Cardiac septum (tissue), 1 donor: Measurements from ENCODE around the gene IGSF9. TPM values are rescaled to one million over a fixed set of nuclear protein-coding genes. Genes with fewer than 3 reads are reported as not detected.

Experiments
- DNase-seq: peaks from one replicate; pipeline ENCODE4 v3.0.0-alpha.2; 2020; ENCODE audit warnings: low spot score
- intact Hi-C: fragments of 100-400 bp; cut with DNase I; formaldehyde crosslinking; loops from one replicate; pipeline ENCODE4 v1.14.0; 2022
- long read RNA-seq: library from polyadenylated mRNA; unstranded; transcript quantifications from one replicate; pipeline ENCODE4 v2.0.0, GENCODE V29; 2021
- total RNA-seq: library from RNA; stranded (reverse); fragmentation: NEBNext Ultra II Directional; extraction: Animal tissue kit (Norgen Biotek cat#: 25700); gene quantifications from one replicate; pipeline ENCODE4 v1.2.1, GENCODE V29; 2021
- donor health status: DM: no; HTN: no; CAD: no.

The IGSF9 gene
- total RNA-seq, result not detected
- long read RNA-seq, result 0 reads

DNA sequence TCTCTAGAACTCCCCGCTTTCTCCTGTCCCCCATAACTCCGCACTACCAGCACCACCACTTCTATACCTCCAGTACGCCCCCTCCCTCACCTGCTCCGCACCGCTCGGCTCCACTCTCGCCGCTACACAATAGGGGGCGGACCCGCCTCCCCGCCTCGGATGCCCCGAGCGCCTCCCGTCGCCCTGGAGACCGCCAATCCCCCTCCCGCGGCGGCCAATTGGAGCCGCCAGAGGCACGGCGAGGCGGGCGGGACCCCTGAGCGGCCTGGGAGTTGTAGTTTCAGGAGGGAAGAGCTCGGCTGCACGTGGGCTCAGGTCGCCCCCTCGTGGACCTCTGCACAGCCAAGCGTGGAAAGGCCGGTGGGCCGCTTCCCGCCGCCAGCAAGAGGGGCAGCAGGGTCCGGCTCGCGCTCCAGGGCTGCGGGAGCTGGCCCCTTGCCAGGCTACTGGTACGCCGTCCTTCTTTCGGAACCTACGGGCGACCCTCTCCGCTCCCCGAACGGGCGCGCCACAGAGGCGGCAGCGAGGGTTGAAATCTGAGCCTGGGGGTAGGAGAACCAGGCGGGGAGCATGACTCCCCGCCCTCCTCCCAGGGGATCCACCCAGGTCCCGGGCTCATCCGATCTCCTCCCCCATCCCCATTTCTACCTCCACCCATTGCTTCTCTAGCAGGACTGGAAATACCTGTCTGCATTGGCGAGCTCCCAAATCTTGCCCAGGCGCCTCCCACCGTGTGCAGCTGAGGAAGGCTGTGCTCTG lies at the start of gene IGSF9:
TSS of gene IGSF9 (minus strand) at position 131 of the 759 bp plus-strand sequence. CDS start 2,159 bp downstream, outside the sequence.
- intact Hi-C loops, result loop anchor here (2.0 to 5.0 kb wide), 2 partner anchors 61 to 148 kb away; no protein-coding TSS in a partner anchor
- DNase-seq, result peak; percentile 87

GRCh38 chr1:159994896-159995295 lies 49.5 kb upstream of the IGSF9 start:
- no peak for DNase-seq
- intact Hi-C loops, result no loop called here

DNA sequence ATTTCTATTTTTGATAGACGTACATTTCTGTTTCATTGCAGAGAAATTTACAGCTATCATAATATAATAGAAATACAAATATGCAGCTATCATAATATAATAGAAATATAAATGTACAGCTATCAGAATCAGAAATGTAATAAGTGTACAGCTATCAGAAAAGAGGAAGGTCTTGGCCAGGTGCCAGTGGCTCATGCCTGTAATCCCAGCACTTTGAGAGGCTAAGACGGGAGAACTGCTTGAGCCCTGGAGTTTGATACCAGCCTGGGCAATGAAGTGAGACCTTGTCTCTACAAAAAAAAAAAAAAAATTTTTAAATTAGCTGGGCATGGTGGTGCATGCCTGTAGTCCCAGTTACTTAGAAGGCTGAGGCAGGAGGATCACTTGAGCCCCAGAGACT lies 48.5 kb upstream of the IGSF9 start:
- intact Hi-C loops, result no loop called here
- DNase-seq, result no peak

- intact Hi-C loops, result no loop called here
- no peak for DNase-seq
Measured at GRCh38 chr1:159992161-159992560, 46.7 kb upstream of the IGSF9 start.

DNA sequence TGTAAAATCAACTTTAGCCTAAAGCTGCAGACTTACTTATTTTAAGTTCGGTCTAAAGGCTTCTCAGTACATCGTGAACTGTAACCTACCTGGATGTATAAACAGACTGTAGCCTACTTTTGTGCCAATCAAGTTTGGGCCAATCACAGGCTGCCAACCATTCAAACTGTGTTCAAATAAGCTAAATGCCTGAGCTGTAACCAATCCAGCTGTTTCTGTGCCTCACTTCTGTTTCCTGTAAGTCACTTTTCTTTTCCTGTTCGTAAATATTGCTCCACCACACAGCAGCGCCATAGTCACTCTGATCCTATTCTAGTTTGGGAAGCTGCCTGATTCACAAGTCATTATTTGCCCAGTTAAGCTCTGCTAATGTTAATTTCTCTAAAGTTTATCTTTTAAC lies 46.1 kb upstream of the IGSF9 start:
- no peak for DNase-seq
- intact Hi-C loops, result no loop called here

GRCh38 chr1:159990005-159990404 lies 44.6 kb upstream of the IGSF9 start:
- intact Hi-C loops, result no loop called here
- no peak for DNase-seq

DNA sequence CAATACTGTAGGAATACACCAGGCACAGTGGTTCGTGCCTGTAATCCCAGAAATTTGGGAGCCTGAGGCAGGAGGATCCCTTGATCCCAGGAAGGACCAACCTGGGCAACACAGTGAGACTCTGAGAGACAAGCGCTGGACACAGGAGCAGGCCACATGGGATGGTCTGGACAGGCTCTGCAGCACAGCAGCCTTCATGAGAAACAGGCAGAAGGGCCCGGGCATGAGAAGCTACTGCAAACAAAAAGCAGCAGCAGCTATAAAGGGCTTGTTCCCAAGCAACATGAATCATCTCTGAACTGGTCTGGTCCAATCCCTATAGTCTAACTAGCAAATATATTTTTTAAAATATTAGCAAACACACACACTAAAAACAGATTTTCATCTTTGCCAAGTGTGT lies 44.2 kb upstream of the IGSF9 start:
- intact Hi-C loops, result no loop called here
- DNase-seq, result no peak

GRCh38 chr1:159988006-159988405 lies 42.6 kb upstream of the IGSF9 start:
- DNase-seq, result no peak
- intact Hi-C loops, result no loop called here

GRCh38 chr1:159987186-159987585 lies 41.8 kb upstream of the IGSF9 start:
- intact Hi-C loops, result no loop called here
- DNase-seq, result no peak

DNA sequence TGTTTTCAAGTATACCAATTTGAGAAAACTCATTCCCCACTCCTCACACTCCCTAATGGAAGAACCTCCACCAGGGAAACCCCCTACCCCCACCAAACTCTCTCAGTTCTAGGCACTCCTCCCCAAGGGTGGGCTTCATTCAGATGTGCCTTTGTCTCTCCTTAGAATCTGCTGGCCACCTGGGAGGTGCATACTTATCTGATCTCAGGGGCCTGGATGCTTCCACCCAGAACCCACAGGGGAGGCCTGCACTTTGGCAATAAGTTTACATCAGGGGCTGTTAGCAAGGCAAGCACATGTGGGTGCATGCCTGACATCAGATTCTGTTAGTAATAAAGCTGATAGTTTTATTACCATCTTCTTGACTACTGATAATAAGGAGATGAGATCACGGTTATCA lies 41.1 kb upstream of the IGSF9 start:
- DNase-seq, result no peak
- intact Hi-C loops, result no loop called here

GRCh38 chr1:159986093-159986492 lies 40.7 kb upstream of the IGSF9 start:
- intact Hi-C loops, result no loop called here
- DNase-seq, result no peak

- no peak for DNase-seq
- intact Hi-C loops, result no loop called here
Measured at GRCh38 chr1:159985473-159985872, 40.1 kb upstream of the IGSF9 start.

DNA sequence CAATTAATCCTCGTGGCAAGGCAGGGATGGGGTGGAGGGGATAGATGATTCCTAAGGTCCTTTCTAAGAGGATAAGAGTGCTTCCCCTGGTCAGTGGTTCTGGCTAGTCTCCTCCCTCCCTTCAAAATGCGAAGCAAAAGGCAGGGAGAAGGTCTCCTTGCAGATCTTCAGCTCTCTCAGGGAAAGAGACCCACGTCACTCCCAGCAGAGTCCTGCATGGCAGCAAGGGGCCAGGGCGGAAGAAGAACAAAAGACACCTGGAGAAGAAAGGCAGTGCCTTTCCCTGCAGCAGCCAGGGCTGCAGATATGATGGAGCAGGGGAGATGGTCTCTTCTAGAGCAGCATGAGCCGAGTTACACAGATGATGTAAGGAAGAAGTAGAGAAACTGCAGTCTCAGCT lies 38.3 kb upstream of the IGSF9 start:
- no peak for DNase-seq
- intact Hi-C loops, result no loop called here

DNA sequence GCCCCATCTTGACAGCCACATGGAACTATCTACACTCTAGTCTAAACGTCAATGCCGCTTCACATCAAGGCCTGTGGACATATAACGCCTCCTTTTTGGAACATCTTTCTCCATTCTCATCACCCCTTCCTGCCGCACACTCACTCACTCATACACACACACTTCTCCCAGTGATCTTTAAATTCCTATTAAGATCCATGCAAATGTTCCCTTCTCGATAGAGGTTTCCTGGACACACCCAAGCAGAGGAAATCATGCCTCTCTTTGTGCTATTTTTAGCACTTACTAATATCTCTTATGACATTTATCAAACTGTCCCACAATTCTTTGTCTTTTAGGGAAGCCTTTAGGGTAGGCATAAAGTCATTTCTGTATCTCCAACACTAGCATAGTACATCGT lies 36.9 kb upstream of the IGSF9 start:
- DNase-seq, result no peak
- intact Hi-C loops, result no loop called here

GRCh38 chr1:159981351-159982055 lies 36.1 kb upstream of the IGSF9 start:
- DNase-seq, result no peak
- intact Hi-C loops, result no loop called here

DNA sequence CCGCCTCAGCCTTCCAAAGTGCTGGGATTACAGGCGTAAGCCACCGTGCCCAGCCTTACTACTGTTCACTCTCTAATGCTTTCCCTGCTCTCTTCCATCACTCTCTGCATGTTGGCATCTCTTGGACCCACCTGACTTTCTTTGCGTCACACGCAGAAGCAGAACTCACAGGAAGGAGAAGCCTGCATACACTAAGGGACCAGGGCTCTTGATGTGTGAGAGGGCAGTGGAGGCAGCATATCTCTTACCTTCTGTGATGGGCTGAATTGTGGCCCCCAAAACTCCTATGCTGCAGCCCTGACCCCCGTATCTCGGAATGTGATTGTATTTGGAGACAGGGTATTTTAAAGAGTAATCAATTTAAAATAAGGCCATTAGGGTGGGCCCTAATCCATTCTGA lies 35.4 kb upstream of the IGSF9 start:
- DNase-seq, result no peak
- intact Hi-C loops, result no loop called here

GRCh38 chr1:159980076-159980475 lies 34.7 kb upstream of the IGSF9 start:
- intact Hi-C loops, result no loop called here
- DNase-seq, result no peak

DNA sequence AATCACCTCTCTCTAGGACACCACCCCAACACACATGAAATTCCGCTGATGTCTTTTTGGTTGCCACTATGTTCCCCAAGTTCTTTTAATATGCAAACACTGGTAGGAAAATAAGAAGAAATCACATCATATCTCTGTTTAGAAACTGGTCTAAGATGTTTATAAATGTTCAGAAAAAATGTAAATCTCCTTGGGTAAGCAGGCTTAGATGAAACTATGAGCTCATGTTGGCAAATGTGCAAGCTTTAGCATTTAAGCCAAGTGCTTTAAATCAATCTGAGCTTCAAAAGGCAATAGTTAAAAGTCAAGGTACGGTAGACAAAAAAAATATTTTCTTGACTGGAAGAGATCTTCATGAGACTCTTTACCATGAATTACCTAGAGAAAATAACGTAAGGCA lies 33.8 kb upstream of the IGSF9 start:
- intact Hi-C loops, result no loop called here
- no peak for DNase-seq

DNA sequence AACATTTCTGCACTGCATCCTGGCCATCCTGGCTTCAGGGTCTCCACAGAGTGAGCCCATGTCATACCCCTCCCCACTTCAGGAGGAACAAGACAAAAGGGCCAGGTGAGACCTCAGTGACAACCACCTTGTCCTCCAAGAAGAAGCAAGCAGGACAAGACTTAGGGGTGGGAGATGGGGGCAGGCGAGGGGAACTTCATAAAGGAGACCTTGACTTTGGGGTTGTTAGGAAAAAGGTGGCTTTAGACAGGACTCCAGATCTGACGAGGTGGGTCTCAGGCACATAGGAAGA lies 32.6 kb upstream of the IGSF9 start:
- DNase-seq, result no peak
- intact Hi-C loops, result no loop called here

DNA sequence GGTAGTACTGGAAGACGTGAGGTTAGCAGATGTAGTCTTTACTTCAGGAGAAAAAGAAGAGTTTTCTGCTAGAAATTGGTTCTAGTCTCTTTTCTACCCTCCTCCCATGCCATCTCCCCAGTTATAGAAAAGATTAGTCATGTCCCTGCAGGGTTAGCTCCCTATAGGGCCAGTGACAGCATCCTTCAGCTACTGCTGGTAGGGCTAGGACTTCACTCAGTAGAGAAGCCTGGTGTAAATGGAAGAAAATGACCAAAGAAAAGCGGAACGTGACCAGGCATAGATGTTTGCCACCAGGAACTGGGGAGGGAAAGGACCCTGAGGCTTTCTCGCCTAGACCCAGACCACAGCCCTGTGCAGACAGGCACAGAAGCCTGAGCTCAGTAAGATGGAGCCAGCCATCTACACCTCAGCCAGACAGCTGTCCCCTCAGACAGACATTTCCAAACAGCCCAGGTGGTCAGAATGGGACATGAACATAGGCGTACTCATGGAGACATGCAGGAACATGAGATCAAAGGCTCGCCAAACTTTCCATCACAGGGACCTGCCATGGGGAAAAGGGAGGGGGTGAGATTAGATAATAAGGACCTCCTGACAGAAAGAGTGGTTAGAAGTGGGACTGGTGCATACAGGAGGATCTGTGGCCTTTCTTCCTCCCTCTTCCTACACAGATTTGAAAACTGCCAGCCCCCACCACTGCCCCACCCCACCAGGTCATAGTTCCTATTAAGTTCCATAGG lies 32.1 kb upstream of the IGSF9 start:
- intact Hi-C loops, result no loop called here

More for the DNA sequence above, 32.1 kb upstream of the IGSF9 start:
- no peak for DNase-seq
